Activated T-cell treated with anti-CD3 and anti-CD28 coated beads, Interleukin-2, amount 50 U/mL, for 48 hours (primary cell): ENCODE results near the gene GRIN1.
A peak's percentile ranks its signal among the peaks of the same experiment; 100 is the strongest.
"Not testable (repeated sequence)": the region's sequence is repeated elsewhere in the genome, so short reads cannot be mapped to it uniquely, and the experiment has no call there.

ENCODE experiments used
- DNase-seq, 2 experiments: peaks; one replicate each; pipeline ENCODE4 v3.0.0-alpha.2; 2020

GRIN1 gene

DNA sequence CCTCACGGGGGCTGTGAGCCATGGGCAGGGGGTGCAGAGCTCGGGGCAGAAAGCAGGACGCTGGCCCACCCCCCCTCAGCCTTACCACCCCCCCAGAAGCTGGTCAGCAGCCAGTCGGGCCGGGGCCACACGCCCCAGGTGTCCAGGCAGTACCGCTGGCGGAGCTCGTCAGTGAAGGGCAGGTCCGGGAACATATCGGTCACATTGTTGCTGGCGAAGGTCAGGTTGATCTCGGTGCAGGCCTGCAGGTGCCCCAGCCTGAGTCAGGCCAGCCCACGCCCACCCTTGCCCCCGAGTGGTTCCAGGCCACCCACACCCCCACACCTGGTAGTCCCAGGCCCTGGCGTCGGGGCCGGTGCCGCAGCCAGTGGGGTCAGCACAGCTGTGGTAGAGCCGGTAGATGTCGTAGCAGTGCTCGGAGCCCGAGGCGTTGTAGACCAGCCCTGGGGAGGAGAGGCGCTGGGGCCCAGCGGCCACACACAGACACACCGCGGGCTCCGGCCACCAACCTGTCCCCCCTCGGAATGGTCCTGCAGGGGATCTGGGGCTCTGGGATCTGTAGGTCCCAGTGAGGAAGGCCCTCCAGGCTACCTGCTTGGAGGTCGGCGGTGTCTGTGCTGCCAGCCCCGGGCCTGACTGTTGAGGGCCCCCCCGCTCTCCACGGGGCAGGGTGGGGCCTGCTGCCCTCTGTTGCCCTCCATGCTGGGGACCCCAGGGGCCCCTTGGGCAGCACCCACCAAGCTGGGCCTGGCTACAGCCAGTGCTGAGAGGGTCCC, 27.0 kb upstream of the GRIN1 start:
- DNase-seq: no peak

DNA sequence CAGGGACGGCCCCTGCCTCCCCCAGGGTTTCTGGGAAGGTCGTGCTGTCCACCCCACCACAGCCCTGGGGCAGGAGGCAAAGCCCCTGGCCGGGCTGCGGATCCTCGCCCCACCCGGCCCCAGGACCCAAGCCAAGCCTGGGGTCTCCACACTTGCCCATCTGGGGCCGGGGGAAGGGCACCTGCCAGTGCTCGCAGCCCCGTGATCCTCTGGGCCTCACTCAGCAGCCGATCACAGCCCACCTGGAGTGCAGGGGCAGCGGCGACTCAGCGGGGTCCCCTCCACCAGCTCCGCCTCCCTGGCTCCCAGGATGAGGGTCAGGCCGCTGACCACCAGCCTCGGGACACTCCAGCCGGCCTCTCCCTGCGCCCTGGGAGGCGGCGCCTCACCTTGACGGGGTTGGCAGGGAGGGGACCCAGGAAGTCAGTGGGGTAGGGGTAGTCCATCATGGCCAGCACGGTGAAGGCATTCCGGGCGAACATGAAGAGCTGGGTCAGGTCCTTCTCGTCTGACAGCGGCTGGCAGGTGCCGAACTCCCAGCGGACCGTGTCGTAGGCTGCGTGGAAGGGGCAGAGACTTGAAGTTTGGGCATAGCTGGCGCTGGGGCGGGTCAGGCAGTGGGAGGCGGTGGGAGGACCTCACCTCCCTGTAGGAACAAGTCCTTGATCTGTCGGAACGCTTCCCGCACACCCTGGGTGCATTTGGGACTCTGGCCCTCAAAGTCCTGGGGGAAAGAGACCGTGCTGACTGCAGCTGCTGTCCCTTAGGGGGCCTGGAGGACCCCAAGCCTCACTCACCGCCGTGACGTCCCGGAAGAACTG, 26.2 kb upstream of the GRIN1 start:
- no peak for DNase-seq

DNA sequence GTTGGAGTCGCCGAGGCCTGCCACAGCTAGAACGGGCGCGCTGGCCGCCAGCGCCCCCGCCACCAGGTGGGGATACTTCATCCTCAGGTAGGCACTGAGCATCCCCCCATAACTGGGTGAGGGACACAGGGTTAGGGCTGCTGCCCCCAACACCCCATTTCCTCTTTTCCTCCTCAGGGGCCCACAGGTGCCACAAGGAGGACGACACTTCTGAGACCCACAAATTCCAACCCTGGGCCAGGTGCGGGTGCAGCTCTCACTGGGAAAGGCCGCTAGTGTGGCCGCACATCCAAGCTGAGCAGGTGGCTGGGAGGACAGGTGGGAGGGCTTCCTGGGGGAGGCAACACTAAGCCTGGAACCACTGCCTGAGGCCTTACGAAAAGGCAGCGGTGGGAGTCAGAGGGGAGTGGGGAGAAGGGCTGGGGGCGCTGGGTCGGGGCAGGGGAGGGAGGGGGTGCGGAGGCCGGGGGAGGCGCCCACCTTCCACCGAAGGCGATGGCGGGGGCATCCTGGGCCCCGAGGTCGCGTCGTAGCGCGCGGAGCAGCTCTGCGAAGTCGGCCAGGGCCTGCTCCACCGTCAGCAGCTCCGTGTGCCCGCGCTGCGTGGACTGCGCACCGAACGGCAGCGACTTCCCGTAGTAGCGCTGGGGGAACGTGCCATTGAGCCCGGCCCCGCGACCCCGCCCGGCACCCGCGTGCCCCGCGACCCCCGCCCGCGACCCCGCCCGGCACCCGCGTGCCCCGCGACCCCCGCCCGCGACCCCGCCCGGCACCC, 25.4 kb upstream of the GRIN1 start:
- peak in 1 of 2 experiments; percentile 49 for DNase-seq

DNA sequence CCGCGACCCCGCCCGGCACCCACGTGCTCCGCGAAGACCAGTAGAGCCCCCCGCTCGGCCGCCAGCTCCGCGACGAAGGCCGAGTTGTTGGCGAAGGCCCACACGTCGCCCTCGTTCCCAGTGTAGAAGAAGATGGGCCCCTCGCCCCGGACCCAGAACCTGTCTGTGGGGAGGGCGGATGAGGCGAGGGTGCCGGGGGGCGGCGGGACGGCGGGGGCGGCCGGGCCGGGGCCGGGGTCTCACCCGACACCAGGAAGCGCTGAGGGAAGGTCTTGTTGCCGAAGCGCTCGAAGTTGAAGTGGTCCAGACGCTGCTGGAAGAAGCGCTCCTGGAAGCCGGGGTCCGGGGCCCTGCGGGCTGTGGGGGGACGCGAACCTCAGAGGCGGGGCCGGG, 24.7 kb upstream of the GRIN1 start:
- no peak for DNase-seq

DNA sequence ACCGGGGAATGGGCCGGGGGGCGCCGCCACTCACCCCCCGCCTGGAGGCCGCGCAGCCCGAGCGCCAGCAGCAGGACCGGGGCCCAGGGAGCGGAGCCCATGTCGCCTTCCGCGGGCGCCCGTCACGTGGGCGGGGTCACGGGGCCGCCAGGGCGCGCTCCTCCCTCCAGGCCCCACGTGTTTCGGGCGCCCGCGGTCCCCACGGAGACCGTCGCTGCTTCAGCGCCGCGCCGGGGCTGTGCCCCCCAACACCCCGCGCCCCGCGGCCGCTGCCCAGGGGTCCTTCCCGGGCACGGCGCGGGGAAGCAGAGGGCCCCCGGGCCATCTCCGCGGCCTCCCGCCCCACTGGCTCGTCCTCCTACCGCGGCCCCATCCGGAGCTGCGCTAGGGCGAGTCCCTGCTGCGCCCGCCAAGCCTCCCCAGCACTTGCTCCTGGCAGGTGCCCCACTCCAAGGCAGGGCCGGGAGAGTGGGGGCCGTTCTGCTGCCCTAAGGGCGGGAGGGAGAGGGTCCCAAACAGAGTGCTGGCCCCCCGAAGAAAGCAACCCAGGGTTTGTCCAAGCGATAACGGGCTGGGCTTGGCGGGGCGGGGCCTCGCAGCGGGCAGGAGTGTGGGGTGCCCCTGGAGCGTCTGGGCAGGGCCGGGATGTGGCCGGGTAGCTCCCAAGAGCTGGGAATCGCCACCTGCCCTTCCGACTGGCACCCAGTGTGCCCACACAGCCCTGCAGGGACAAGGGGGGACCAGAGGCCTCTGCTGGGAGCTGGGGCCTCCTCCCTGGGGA, 24.2 kb upstream of the GRIN1 start, which contains the start of gene DPP7:
Gene DPP7 (minus strand): TSS at position 121 of the 781 bp plus-strand sequence. CDS start 20 bp downstream, at position 101.
- DNase-seq: peak; percentile 84 to 88

DNA sequence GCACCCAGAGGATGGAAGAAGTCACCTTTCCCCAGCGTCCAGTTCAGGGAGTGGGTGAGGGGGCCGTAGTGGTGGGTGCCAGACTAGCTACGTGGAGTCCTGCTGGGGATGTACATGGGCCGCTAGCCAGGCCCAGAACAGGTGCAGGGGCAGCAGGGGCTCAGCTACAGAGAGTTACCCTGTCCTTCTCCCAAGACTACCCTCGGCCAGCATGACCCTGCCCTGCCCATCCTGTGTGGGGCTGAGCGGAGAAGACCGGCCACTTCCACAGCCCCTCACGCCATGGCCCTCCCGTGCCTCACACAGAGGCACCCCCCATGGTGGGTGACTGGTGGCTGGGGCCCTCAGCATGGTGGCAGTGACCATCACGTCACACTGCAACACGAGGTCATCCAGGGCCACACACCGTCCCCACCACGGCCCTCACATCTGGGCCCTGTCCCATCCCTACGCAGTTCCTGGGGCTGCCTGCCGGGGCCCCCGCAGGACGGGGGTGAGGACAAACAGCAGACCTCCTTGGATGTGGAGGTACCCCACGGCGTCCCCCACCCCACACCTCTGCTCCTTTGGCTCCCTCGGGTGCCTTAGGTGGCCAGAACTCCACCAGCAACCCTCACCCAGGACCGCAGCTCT, 23.4 kb upstream of the GRIN1 start:
- no peak for DNase-seq

DNA sequence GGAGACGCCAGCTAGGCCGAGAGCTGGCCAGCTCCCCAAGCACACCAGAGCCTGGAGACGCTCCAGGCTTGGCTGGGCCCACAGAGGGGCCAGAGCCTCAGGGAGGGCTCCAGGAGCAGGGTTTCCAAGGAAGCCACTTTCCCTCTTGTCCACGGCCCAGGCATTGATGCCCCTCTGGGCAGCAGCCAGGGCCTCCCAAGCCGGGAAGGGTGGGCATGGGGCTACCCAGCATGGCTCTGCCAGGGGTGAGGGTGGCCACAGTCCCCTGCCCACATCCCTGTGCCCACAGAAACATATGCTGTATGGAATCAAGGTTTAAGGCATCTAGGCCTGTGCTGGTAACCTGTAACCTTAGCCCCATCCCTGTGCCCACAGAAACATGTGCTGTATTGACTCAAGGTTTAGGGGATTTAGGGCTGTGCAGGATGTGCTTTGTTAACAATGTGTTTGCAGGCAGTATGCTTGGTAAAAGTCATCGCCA, 22.9 kb upstream of the GRIN1 start:
- DNase-seq: no peak

DNA sequence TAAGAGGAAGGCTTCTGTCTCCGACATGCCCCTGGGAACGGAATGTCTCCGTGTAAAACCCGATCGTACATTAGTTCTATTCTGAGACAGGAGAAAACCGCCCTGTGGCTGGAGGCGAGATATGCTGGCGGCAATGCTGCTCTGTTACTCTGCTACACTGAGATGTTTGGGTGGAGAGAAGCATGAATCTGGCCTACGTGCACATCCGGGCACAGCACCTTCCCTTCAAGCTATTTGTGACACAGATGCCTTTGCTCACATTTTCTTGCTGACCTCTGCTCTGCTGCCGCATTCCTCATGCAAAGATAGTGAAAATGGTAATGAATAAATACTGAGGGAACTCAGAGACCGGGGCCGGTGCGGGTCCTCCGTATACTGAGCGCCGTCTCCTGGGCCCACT, 22.2 kb upstream of the GRIN1 start:
- DNase-seq: no peak

DNA sequence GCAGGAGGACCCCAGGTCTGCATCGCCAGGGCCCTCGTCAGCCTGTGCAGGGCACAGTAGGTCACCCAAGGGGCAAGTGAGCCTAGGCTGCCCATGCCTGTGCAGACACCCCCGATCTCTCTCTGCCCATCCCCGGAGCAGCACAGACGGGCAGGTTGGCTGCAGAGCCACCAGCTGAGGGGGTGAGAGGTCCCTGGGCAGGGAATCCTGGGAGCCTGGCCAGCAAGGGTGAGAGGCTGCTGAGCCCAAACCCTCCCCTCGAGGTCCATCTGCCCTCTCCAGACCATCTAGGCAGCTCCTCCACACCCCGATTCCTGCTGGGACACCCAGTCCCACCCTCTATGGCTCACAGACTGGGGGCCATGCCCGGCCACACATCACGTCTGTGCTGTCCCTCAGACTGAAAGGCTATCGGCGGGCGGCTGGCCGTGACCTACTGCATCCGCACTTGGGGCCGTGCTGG, 21.7 kb upstream of the GRIN1 start:
- no peak for DNase-seq

DNA sequence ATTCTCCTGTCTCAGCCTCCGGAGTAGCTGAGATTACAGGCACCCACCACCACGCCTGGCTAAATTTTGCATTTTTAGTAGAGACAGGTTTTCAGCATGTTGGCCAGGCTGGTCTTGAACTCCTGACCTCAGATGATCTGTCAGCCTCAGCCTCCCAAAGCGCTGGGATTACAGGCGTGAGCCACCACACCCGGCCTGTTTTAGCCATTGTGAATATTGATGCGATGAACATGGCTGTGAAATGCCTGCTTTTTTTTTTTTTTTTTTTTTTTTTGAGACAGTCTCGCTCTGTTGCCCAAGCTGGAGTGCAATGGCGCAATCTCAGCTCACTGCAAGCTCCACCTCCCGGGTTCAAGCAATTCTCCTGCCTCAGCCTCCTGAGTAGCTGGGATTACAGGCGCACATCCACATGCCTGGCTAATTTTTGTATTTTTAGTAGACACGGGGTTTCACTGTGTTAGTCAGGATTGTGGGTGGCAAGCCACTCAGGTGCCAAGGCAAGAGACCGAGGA, 20.8 kb upstream of the GRIN1 start:
- DNase-seq: not testable (repeated sequence)

DNA sequence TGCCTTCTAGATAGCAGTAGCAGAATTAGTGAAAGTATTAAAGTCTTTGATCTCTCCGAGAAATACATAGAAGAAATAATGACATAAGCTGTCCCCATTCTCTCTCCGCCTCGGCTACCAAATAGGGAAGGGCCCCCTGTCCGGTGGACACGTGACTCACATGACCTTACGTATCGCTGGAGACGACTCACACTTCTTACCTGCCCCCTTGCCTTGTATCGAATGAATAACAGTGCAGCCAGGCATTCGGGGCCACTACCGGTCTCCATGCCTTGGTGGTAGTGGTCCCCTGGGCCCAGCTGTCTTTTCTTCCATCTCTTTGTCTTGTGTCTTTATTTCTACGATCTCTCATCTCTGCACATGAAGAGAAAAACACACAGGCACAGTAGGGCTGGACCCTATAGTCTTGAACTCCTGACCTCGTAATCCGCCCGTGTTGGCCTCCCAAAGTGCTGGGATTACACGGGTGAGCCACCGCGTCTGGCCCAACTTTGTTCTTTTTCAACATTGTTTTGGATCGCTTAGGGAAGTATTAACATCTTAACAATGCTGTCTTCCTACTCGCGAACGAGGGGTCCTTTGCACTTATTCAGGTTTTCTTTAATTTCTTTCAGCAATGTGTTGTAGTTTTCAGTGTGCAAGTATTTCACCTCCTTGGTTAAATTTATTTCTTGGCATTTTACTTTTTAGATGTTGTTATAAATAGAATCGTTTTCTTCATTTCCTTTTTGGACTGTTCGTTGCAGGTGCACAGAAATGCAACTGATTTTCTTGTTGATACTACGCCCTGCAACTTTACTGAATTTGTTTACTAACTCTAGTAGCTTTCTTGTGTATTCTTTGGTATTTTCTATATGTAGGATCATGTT, 16.8 kb upstream of the GRIN1 start:
- not testable (repeated sequence) for DNase-seq

DNA sequence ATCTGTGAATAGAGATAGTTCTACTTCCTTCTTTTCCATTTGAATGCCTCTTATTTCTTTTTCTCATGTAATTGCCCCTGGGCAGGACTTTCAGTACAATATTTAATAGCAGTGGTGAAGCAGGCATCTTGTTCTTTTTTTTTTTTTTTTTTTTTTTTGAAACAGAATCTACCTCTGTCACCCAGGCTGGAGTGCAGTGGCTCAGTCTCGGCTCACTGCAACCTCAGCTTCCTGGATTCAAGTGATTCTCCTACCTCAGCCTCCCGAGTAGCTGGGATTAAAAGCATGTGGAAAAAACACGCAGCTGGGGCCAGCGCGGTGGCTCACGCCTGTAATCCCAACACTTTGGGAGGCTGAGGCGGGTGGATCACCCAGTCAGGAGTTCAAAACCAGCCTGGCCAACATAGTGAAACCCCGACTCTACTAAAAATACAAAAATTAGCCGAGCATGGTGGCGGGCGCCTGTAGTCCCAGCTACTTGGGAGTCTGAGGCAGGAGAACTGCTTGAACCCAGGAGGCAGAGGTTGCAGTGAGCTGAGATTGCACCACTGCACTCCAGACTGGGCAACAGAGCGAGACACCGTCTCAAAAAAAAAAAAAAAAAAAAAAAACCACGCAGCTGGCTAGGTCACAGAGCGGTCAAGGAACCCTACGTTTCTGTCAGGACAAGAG, 16.0 kb upstream of the GRIN1 start:
- DNase-seq: not testable (repeated sequence)

DNA sequence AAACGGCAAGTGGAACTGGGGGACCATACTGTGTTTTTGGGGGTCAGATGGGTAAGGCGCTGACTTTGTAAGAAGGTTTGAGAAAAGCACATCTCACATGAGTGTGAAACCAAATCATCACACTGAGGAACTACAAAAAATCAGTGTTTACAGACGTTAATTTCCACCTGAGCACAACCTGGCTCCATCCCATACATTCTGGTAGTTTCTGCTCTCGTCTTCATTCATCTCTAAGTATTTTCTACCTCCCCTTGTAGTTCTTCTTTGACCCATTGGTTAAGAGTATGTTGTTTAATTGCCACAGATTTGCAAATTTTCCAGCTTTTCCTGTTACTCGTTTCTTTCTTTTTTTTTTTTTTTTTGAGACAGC, 15.5 kb upstream of the GRIN1 start:
- DNase-seq: no peak

DNA sequence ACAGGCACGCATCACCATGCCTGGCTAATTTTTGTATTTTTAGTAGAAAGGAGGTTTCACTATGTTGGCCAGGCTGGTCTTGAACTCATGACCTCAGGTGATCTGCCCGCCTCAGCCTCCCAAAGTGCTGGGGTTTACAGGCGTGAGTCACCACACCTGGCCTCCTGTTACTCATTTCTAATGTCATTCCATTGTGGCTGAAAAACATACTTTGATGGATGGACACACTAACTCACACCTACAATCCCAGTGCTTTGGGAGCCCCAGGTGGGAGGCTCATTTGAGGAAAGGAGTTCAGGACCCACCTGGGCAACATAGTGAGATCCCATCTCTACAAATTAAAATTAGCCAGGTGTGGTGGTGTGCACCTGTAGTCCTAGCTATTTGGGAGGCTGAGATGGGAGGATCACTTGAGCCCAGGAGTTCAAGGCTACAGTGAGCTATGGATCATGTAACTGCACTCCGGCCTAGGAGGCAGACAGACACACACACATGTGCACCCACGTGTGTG, 14.9 kb upstream of the GRIN1 start:
- DNase-seq: not testable (repeated sequence)

DNA sequence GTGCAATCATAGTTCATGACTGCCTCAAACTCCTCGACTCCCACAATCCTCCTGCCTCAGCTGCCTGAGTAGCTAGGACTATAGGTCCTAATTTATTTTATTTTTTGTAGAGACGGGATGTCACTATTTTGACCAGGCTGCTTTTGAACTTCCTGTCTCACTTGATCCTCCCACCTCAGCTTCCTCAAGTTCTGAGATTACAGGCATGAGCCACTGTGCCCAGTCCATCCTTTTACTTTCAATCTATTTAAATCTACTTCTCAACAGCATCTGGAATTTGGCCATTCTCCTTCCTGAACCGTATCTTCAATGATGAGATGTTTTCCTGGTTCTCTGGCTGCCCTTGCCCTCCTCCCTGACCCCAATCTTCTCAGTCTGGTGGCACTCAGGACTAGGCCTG, 12.2 kb upstream of the GRIN1 start:
- no peak for DNase-seq

DNA sequence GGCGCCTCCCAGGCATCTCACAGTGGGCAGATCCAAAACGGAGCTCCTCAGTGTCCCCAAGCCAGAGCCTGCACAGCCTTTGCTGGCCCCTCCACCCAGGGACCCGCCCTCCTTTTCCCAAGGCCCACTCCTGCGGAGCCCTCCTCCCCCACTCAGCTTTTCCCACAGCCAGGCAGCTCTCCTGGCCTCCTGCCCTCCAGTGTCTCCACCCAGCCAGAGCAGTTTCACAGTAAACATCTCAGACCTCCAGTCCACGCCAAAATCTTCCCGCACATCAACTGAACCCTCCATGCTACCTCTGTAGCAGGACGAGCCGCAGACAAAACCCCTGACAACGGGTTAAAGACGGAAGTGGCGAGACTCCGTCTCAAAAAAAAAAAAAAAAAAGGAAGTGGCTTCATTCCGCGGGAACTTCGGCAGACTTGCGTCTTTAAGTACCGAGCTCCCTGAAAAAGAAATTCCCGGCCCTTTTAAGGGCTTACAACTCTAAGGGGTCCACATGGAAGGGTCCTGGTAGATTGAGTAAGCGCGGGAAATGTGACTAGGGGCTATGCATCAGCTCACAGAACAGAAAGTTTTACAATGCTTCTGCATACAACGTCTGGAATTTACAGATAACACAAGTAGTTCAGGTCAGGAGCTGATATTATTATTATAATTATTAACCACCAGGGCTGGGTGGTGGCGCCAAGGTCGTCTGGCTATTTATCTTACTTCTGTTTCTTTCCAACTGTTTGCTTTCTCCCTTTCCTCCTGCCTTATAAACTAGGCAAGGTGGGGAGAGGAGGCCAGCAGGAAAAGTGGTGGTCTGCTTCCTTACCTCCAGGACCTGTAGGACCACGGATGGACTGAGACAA, 11.4 kb upstream of the GRIN1 start:
- DNase-seq: peak; percentile 52 to 56

DNA sequence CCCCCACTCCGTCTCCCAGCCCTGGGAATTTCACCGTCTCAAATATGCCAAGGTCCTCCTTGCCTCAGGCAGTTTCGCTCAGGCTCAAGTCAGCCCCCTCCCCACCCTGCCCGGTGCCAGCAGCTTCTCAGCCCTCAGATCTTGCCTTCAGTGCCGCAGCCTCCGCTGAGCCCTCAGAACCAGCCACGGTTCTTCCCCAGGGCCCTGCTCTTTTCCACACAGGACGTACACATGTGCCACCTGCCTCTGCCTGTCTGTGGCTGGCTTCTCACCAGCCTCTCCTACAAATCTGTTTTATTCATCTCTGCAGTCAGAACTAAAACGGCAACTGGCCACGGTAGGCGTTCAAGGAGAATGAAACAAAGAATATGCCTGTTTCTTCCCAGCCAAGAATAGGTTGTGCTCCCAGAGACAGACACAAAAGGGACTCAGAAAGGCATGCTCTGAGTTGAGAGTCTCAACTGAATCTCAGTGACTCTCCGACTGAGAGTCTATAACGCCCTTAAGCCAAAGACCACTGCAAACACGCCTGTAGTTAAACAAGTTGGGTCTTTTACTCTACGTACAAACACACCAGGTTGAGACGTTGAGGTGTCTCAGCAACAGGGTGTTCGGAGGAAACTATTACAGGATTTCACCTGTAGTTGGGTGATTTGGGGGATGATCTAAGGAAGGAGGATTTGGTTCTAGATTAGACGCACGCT, 10.6 kb upstream of the GRIN1 start:
- DNase-seq: peak; percentile 52 to 60

DNA sequence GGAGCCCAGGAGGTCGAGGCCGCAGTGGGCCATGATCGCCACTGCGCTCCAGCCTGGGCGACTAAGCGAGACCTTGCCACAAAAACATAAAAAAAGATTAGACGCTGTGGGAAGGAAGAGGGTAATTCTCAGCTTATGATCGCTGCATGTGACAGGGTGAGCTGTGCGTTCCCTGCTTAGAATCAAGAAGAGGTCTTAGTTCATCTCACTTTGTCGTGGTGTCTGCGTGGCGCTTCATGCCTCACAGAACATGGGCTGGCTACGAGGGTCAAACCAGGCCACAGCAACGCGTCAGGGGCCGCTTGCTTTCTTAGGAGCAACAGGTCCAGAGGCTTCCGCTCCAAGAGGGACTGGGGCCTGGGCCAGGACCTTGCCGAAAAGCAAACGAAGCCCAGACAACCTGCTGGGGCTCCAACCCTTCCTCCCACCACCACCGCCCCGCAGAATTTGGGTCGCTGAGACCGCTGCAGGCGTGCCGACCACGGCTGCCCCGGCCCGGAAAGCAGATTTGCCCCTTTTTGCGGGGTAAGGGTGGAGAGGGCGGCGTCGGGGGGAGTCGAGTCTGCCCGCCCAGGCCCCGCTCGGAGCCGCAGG, 10.0 kb upstream of the GRIN1 start:
- DNase-seq: peak; percentile 49 to 55
